Activated naive CD4-positive, alpha-beta T cell treated with anti-CD3 and anti-CD28 coated beads, Interleukin-2, amount 50 U/mL, for 24 hours (primary cell): ENCODE measurements around the gene RIPOR1.
"Not testable (repeated sequence)": the region's sequence is repeated elsewhere in the genome, so short reads cannot be mapped to it uniquely, and the experiment has no call there.

Experiments used
- H3K27ac Mint-ChIP-seq: one replicate; pipeline ENCODE4 v1.8.0; 2021; ENCODE audit warnings: mild to moderate bottlenecking, mixed read lengths
- H3K27me3 Mint-ChIP-seq: one replicate; pipeline ENCODE4 v1.8.0; 2021; ENCODE audit warnings: mixed read lengths
- H3K36me3 Mint-ChIP-seq: one replicate; pipeline ENCODE4 v1.8.0; 2021; ENCODE audit warnings: mixed read lengths
- H3K4me1 Mint-ChIP-seq: one replicate; pipeline ENCODE4 v1.8.0; 2021; ENCODE audit warnings: mixed read lengths
- H3K4me3 Mint-ChIP-seq: one replicate; pipeline ENCODE4 v1.8.0; 2021; ENCODE audit warnings: mild to moderate bottlenecking, mixed read lengths
- H3K9me3 Mint-ChIP-seq: one replicate; pipeline ENCODE4 v1.8.0; 2021; ENCODE audit warnings: mixed read lengths

RIPOR1 gene, protein sequence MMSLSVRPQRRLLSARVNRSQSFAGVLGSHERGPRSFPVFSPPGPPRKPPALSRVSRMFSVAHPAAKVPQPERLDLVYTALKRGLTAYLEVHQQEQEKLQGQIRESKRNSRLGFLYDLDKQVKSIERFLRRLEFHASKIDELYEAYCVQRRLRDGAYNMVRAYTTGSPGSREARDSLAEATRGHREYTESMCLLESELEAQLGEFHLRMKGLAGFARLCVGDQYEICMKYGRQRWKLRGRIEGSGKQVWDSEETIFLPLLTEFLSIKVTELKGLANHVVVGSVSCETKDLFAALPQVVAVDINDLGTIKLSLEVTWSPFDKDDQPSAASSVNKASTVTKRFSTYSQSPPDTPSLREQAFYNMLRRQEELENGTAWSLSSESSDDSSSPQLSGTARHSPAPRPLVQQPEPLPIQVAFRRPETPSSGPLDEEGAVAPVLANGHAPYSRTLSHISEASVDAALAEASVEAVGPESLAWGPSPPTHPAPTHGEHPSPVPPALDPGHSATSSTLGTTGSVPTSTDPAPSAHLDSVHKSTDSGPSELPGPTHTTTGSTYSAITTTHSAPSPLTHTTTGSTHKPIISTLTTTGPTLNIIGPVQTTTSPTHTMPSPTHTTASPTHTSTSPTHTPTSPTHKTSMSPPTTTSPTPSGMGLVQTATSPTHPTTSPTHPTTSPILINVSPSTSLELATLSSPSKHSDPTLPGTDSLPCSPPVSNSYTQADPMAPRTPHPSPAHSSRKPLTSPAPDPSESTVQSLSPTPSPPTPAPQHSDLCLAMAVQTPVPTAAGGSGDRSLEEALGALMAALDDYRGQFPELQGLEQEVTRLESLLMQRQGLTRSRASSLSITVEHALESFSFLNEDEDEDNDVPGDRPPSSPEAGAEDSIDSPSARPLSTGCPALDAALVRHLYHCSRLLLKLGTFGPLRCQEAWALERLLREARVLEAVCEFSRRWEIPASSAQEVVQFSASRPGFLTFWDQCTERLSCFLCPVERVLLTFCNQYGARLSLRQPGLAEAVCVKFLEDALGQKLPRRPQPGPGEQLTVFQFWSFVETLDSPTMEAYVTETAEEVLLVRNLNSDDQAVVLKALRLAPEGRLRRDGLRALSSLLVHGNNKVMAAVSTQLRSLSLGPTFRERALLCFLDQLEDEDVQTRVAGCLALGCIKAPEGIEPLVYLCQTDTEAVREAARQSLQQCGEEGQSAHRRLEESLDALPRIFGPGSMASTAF

DNA sequence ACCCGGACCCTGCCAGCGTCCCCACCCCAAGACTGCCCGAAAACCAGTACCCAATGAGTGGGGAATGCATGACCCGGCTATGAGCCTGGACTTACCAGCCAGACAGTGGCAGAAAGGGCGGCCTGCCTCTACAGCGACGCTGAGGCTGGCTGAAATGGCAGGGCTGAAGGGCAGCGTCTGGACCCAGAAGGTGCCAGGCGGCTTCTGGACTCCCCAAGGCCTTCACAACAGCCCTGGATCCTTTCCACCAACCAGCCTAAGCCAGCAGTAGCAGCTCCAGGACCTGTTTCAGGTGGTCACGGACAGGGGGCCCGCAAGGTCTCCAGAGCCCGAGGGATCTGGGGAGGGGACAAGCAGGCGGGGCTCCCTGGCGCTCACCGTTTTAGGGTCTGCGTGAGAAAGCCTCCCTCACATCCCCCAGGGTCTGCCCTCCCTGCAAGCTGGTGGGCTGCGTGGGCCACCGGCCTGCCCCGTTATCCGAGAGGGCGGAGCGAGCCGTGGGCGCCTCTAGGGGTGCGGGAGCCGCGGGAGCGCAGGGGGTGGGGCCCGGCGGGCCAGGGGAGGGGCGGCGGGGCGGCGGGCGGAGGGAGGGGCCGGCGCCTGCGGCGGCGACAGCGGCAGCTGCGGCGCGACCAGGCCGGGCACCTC lies at the start of gene RIPOR1:
Gene RIPOR1, plus strand, starts transcription at position 608 of the 648 bp plus-strand sequence. CDS start 9,618 bp downstream, outside the sequence.
- H3K4me3 Mint-ChIP-seq: peak within 1 kb of the TSS; percentile 87
- peak within 1 kb of the TSS; percentile 80 for H3K27ac Mint-ChIP-seq
- no peaks in the 10 kb centered on the region for H3K36me3 Mint-ChIP-seq
- H3K9me3 Mint-ChIP-seq: no peaks in the 10 kb centered on the region
- peaks cover 22% of the 10 kb centered on the region for H3K4me1 Mint-ChIP-seq
- peaks cover 9% of the 10 kb centered on the region for H3K27me3 Mint-ChIP-seq

DNA sequence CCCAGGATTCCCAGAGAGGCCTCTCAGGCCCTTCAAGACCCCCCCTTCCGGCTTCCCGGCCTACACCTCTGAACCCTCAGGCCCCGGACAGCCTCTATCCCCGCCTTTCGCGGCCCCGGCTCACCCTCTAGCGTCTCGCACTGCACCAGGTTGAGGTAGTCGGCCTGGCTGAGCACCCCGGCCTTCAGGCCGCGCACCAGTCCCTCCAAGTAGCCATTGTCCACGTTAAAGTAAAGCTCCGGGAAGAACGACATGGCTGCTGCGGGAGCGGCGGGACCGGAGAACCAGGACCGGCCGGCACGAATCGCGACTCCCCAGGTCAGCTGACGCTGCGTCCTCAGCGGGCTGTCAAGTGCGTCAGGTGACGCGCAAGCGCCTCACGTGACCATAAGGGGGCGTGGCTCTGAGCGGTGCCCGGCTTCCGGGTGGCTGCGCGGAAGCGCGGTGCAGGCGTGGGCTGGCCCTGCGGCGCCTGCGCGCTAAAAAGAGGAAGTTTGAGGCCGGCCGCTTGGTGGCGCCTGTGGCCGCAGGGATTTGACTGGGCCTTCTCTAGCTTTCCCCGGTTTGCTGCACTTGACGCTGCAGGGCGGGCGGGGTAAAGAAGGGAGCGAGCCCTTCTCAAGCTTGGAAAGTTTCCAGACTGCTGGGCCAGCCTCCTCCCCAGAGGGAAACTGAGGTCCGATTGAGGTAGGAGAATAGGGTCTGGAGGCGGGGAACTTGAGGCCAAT lies 47.6 kb upstream of the RIPOR1 start, which contains the start of gene ATP6V0D1:
Gene ATP6V0D1, minus strand, starts transcription at position 325 of the 728 bp plus-strand sequence. Its CDS starts 71 bp downstream, at position 254.
- no peaks in the 10 kb centered on the region for H3K27me3 Mint-ChIP-seq
- peaks cover 49% of the 10 kb centered on the region for H3K4me1 Mint-ChIP-seq
- H3K27ac Mint-ChIP-seq: peak within 1 kb of the TSS; percentile 96
- H3K9me3 Mint-ChIP-seq: no peaks in the 10 kb centered on the region
- H3K4me3 Mint-ChIP-seq: peak within 1 kb of the TSS; percentile 98
- peaks cover 1% of the 10 kb centered on the region for H3K36me3 Mint-ChIP-seq

- Mint-ChIP-seq H3K36me3 (peaks cover 1% of the 10 kb centered on the region), H3K9me3 (no peaks in the 10 kb centered on the region), H3K4me3 (peak overlapping the region; percentile 98), H3K27me3 (no peaks in the 10 kb centered on the region), H3K27ac (peak overlapping the region; percentile 96), H3K4me1 (peaks cover 43% of the 10 kb centered on the region)
These were observed 46.9 kb upstream of the RIPOR1 start for GRCh38 chr16:67481561-67482232.

DNA sequence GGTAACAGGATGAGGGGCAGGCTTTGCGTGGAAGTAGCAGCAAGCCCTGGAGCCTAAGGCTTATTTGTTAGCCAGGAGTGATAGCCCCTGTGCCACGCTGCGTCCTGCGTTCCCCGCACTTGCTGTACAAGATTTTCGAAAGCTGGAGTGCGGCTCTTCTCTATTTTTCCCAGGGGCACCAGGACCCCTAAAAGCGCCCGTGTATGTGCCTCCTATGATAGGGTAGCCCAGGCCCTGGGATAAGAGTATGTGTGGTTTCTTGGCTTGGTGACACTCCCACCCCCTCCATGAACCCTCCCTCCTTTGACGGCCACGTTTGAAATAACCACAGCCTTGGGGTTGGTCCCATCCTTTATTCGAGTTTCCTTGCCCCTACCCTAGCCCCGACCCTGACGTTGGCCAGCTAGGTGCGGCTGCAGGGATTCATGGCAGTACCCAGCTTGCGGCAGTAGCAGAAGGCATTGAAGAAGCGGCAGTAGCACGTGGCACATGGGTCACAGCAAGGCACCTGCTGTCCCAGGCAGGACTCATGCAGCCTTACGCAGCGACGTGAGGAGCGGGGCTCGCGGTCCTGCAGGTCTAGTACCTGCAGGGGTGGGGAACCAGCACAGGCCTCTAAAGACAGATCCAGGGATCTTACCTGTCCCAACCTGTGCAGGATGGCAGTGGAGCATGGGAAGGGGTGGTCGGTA lies 46.2 kb upstream of the RIPOR1 start:
- Mint-ChIP-seq H3K27me3 (no peaks in the 10 kb centered on the region), H3K9me3 (no peaks in the 10 kb centered on the region), H3K27ac (peak overlapping the region; percentile 96), H3K4me1 (peaks cover 38% of the 10 kb centered on the region), H3K4me3 (peak overlapping the region; percentile 98), H3K36me3 (peaks cover 1% of the 10 kb centered on the region)

DNA sequence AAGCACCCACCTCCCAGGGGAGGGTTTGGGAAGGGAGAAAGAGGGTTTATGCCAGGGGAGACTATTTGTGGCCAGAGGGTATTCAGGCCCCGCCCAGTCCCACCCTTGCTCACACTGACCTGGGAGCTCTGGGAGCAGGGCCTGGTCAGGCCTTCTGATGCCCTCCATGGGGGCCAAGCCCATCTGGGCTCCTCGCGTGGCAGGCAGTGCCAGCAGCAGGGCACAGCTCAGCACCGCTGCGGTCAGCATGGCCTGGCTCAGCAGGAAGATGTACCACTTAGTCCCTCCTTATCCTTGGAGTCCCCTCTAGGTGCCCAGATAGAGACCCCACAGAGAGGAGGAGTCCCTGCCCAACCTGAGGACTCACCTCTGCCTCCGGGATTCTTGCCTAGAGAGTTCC lies 45.5 kb upstream of the RIPOR1 start, which contains the start of gene AGRP:
Gene AGRP, minus strand, starts transcription at position 398 of the 400 bp plus-strand sequence. Its CDS starts 149 bp downstream, at position 249.
- H3K4me1 Mint-ChIP-seq: peaks cover 30% of the 10 kb centered on the region
- peak within 1 kb of the TSS; percentile 96 for H3K27ac Mint-ChIP-seq
- H3K36me3 Mint-ChIP-seq: no peaks in the 10 kb centered on the region
- no peaks in the 10 kb centered on the region for H3K27me3 Mint-ChIP-seq
- H3K4me3 Mint-ChIP-seq: peak within 1 kb of the TSS; percentile 98
- no peaks in the 10 kb centered on the region for H3K9me3 Mint-ChIP-seq

GRCh38 chr16:67483731-67484525 lies 44.7 kb upstream of the RIPOR1 start:
- no peak overlapping the region for H3K4me3 Mint-ChIP-seq
- no peaks in the 10 kb centered on the region for H3K9me3 Mint-ChIP-seq
- no peak overlapping the region for H3K27ac Mint-ChIP-seq
- peaks cover 27% of the 10 kb centered on the region for H3K4me1 Mint-ChIP-seq
- H3K27me3 Mint-ChIP-seq: no peaks in the 10 kb centered on the region
- no peaks in the 10 kb centered on the region for H3K36me3 Mint-ChIP-seq

DNA sequence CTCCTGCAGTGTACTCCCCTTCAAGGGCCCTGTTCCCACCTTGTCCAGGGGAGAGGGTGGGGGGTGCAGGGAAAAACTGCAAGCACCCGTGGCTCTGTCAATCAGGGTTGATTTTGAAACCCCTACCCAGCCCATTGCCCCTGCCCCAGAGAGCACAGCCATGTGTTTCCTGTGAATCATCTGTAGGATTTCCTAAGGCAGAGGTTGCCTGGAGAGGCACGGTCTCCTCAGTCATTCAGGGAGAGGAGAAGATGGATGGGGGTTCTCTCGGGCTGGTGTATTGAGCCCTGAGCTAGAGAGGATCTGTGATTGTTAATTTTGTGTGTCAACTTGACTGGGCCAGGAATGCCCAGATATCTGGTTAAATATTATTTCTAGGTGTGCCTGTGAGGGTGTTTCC lies 41.8 kb upstream of the RIPOR1 start:
- Mint-ChIP-seq H3K4me1 (peaks cover 23% of the 10 kb centered on the region), H3K36me3 (no peaks in the 10 kb centered on the region), H3K9me3 (no peaks in the 10 kb centered on the region), H3K4me3 (no peak overlapping the region), H3K27ac (peak overlapping the region; percentile 35), H3K27me3 (no peaks in the 10 kb centered on the region)

- not testable (repeated sequence) for H3K9me3 Mint-ChIP-seq, H3K4me3 Mint-ChIP-seq, H3K27ac Mint-ChIP-seq, H3K36me3 Mint-ChIP-seq, H3K27me3 Mint-ChIP-seq
- H3K4me1 Mint-ChIP-seq: peaks cover 20% of the 10 kb centered on the region
These were observed 41.1 kb upstream of the RIPOR1 start for GRCh38 chr16:67487561-67487960.

DNA sequence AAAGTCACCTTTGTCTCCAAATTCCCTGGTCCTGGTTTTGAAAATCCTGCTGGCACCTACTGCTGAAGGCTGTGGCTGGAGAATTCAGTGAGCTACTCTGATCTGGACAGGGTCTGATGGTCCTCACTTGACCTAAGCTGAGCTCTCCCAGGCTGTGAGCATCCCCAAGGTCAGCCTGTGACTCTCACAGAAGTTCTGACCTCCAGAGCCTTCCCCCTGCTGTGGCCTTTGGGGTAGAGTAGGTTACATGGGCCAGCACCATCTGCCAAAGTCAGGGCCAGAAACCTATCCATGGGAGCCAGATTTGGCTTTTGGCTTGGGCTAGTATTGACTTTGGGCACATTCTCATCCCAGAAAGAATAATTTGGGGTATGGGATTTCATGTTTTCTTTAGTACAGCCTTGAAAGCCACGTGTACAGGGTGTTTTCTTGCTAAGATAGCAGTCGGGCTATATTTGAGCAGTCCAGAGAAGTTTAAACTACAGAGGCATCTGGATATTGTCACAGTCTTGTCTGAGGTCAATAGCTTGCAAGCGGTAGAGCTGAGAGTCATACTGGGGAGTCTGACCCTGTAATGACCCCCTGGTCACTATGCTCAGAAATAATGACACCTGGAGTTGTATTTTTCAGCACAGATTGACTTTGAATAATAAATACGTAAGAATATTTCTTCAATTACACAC lies 39.1 kb upstream of the RIPOR1 start:
- Mint-ChIP-seq H3K4me1 (peaks cover 13% of the 10 kb centered on the region), H3K27me3 (no peaks in the 10 kb centered on the region), H3K36me3 (no peaks in the 10 kb centered on the region), H3K4me3 (no peak overlapping the region), H3K9me3 (no peaks in the 10 kb centered on the region), H3K27ac (peak overlapping the region; percentile 12)

- Mint-ChIP-seq H3K4me1 (peaks cover 15% of the 10 kb centered on the region), H3K27ac (peak overlapping the region; percentile 84), H3K27me3 (no peaks in the 10 kb centered on the region), H3K9me3 (no peaks in the 10 kb centered on the region), H3K36me3 (no peaks in the 10 kb centered on the region), H3K4me3 (no peak overlapping the region)
These were observed 38.1 kb upstream of the RIPOR1 start for GRCh38 chr16:67490335-67491096.

GRCh38 chr16:67499106-67499505 lies 29.5 kb upstream of the RIPOR1 start:
- peaks cover 1% of the 10 kb centered on the region for H3K36me3 Mint-ChIP-seq
- H3K27me3 Mint-ChIP-seq: no peaks in the 10 kb centered on the region
- no peaks in the 10 kb centered on the region for H3K9me3 Mint-ChIP-seq
- peaks cover 14% of the 10 kb centered on the region for H3K4me1 Mint-ChIP-seq
- no peak overlapping the region for H3K4me3 Mint-ChIP-seq
- H3K27ac Mint-ChIP-seq: peak overlapping the region; percentile 10
